Endothelial cell of umbilical vein (primary cell): Measurements from ENCODE around the gene KRTAP10-2. TPM values are rescaled to one million over a fixed set of nuclear protein-coding genes. Genes with fewer than 3 reads are reported as not detected.

ENCODE experiments used
- BruUV-seq: library from RNA; stranded (reverse); fragments of 400-500 nt; replicated peaks from 2 replicates; lab custom pipeline; 2021; lab: Mats Ljungman, UMichigan
- CTCF ChIA-PET: fragments of 300-600, 350-600 bp; sonication (Branson Sonifier 250); formaldehyde crosslinking; loops from one replicate; lab custom pipeline; 2021; ENCODE audit warnings: antibody characterized with exemption, inconsistent platforms; lab: Charles Lee
- POLR2A ChIA-PET: fragments of 300-600, 350-600 bp; sonication (Branson Sonifier 250); formaldehyde crosslinking; loops from one replicate; lab custom pipeline; 2021; ENCODE audit warnings: antibody characterized with exemption, inconsistent platforms; lab: Charles Lee
- DNase-seq: peaks from one replicate; pipeline ENCODE4 v3.0.0-alpha.2; 2011; ENCODE audit warnings: low read depth, low spot score
- FAIRE-seq: peaks from 2 replicates; lab custom pipeline; 2011; peaks lifted over from hg19 to GRCh38; lab: Jason Lieb, UNC
- H2AFZ ChIP-seq: 2 replicates; pipeline ENCODE4 v1.6.0; 2012; ENCODE audit warnings: low read depth, low read length, control low read depth, inconsistent platforms
- H3K27ac ChIP-seq: 2 replicates; pipeline ENCODE4 v1.5.1; 2011; ENCODE audit warnings: low read depth, mild to moderate bottlenecking, control low read depth, low read length, moderate library complexity; ENCODE audit not compliant: insufficient read depth
- H3K27me3 ChIP-seq, 2 experiments: 2 replicates each; pipeline versions ENCODE4 v1.6.0 to v1.6.1; 2011; ENCODE audit warnings: low read length in 2 of 2, mixed read lengths in 1 of 2; ENCODE audit not compliant: control insufficient read depth in 2 of 2, insufficient read depth in 2 of 2
- H3K36me3 ChIP-seq, 2 experiments: 2 replicates in 1 of 2; 3 replicates in 1 of 2; pipeline ENCODE4 v1.5.1; 2011; ENCODE audit warnings: low read length in 2 of 2, mild to moderate bottlenecking in 1 of 2, moderate library complexity in 1 of 2; ENCODE audit not compliant: control insufficient read depth in 2 of 2, insufficient read depth in 2 of 2; ENCODE audit errors: extremely low read depth in 1 of 2
- H3K4me1 ChIP-seq: 3 replicates; pipeline ENCODE4 v1.5.1; 2011; ENCODE audit warnings: mild to moderate bottlenecking, low read length; ENCODE audit not compliant: control insufficient read depth, insufficient read depth; ENCODE audit errors: extremely low read depth
- H3K4me2 ChIP-seq: 2 replicates; pipeline ENCODE4 v1.6.1; 2011; ENCODE audit warnings: low read length, control low read depth, mixed read lengths; ENCODE audit not compliant: insufficient read depth
- H3K4me3 ChIP-seq, 3 experiments: fragments of 200-600 bp in 1 of 3; sonication (generic), shearing (Covaris generic) in 1 of 3; replicated peaks in 1 of 3; 2 replicates each; pipeline ENCODE4 v1.5.1; 2011 to 2016; ENCODE audit warnings: control low read depth in 3 of 3, low read length in 3 of 3, mild to moderate bottlenecking in 2 of 3, inconsistent platforms in 1 of 3, low read depth in 1 of 3, moderate library complexity in 1 of 3; ENCODE audit not compliant: insufficient read depth in 1 of 3
- H3K79me2 ChIP-seq: 2 replicates; pipeline ENCODE4 v1.6.0; 2012; ENCODE audit warnings: low read length, inconsistent platforms; ENCODE audit not compliant: control insufficient read depth, insufficient read depth
- H3K9ac ChIP-seq: replicated peaks from 2 replicates; pipeline ENCODE3; 2011; ENCODE audit warnings: low read length, control low read depth; ENCODE audit not compliant: insufficient read depth; ENCODE audit errors: extremely low read depth
- H3K9me1 ChIP-seq: replicated peaks from 3 replicates; pipeline ENCODE4 v1.6.0; 2011; ENCODE audit warnings: mild to moderate bottlenecking, low read length; ENCODE audit not compliant: control insufficient read depth, insufficient read depth; ENCODE audit errors: extremely low read depth
- H3K9me3 ChIP-seq: replicated peaks from 2 replicates; pipeline ENCODE4 v1.5.1; 2012; ENCODE audit warnings: low read length, inconsistent platforms; ENCODE audit not compliant: control insufficient read depth, insufficient read depth
- H4K20me1 ChIP-seq: replicated peaks from 2 replicates; pipeline ENCODE3; 2011; ENCODE audit warnings: mild to moderate bottlenecking, low read length; ENCODE audit not compliant: control insufficient read depth, insufficient read depth; ENCODE audit errors: extremely low read depth
- EZH2 ChIP-seq: IDR thresholded peaks from 2 replicates; pipeline ENCODE4 v1.6.1; 2012; ENCODE audit warnings: borderline replicate concordance, low read depth, mild to moderate bottlenecking, moderate library complexity, low read length, inconsistent platforms; ENCODE audit not compliant: severe bottlenecking
- FOS ChIP-seq: IDR thresholded peaks from 2 replicates; pipeline ENCODE4 v1.6.1; 2011; ENCODE audit warnings: mild to moderate bottlenecking, low read length, moderate library complexity, borderline replicate concordance; ENCODE audit not compliant: insufficient read depth
- GATA2 ChIP-seq: IDR thresholded peaks from 2 replicates; pipeline ENCODE4 v1.7.0; 2011; ENCODE audit warnings: low read depth, mild to moderate bottlenecking, moderate library complexity, mixed read lengths, low read length; ENCODE audit not compliant: insufficient read length, insufficient read depth
- JUN ChIP-seq: IDR thresholded peaks from 2 replicates; pipeline ENCODE4 v1.6.1; 2011; ENCODE audit warnings: borderline replicate concordance, low read depth; ENCODE audit not compliant: insufficient read length, insufficient read depth
- MYC ChIP-seq: IDR thresholded peaks from one replicate; pipeline ENCODE4 v1.6.1; 2011; ENCODE audit warnings: mild to moderate bottlenecking, low read depth, low read length
- POLR2A ChIP-seq: IDR thresholded peaks from 2 replicates; pipeline ENCODE4 v1.6.1; 2012; ENCODE audit warnings: low read depth, mild to moderate bottlenecking, control low read depth, low read length
- POLR2AphosphoS5 ChIP-seq: IDR thresholded peaks from 2 replicates; pipeline ENCODE4 v1.6.1; 2012; ENCODE audit warnings: low read depth, mild to moderate bottlenecking, control low read depth, low read length, moderate library complexity; ENCODE audit not compliant: insufficient read depth
- dilution Hi-C: fragments of 300-500 bp; cut with MboI; formaldehyde crosslinking; loops from one replicate; pipeline ENCODE4 v1.15.0; 2019; ENCODE audit warnings: low sequenced_read_pairs; ENCODE audit not compliant: extremely low pct_ligation_motif_present
- intact Hi-C: fragments of 100-400 bp; cut with micrococcal nuclease; formaldehyde crosslinking; loops from one replicate; pipeline ENCODE4 v1.10.0; 2022
- polyA plus RNA-seq, 4 experiments: library from polyadenylated mRNA; depleted of rRNA in 3 of 4; stranded (reverse) in 3 of 4; unstranded in 1 of 4; fragments of >200 nt; gene quantifications; 2 replicates each; pipeline versions ENCODE4 v1.2.1 to v1.2.3, GENCODE V29; 2011 to 2012; ENCODE audit warnings: missing spikeins in 1 of 4
- total RNA-seq: library from RNA; stranded (reverse); gene quantifications from 2 replicates; pipeline ENCODE4 v1.2.3, GENCODE V29; 2021
- TF ChIP-seq, protein P1 (sequence below): IDR thresholded peaks from 2 replicates; pipeline ENCODE4 v1.6.1; 2011; ENCODE audit not compliant: insufficient read depth, insufficient read length
- TF ChIP-seq, protein P2 (sequence below), 2 donors: IDR thresholded peaks; 1 replicate in 1 of 2; 2 replicates in 1 of 2; pipeline ENCODE4 v1.5.1; 2011; ENCODE audit warnings: low read length in 2 of 2, mild to moderate bottlenecking in 2 of 2, moderate library complexity in 2 of 2, control low read depth in 1 of 2, inconsistent platforms in 1 of 2, low read depth in 1 of 2; ENCODE audit not compliant: insufficient read depth in 1 of 2; ENCODE audit errors: extremely low read depth in 1 of 2

KRTAP10-2 gene
- total and polyA plus RNA-seq, 2 donors (not counting 3 experiments of a cell fraction or from before 2014, with no cell fraction given): not detected

DNA sequence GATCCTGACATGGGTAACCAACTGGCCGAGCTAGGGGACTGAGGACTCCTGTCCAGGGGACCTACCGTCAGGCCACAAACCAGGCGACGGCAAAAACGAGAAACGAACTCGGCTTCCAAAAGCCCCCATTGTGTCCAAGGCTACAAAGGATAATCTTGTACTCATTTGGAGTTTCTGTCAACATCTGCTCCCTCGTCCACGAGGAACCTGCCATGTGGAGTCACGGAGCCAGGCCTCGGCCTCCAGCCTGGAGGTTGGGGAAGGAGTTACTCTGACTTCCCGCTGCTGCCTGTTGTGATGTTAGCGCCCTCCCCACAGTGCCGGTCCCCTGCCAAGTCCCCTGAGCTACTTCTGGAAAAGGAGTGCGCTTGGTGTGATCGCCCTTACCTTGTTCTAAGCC lies 18.6 kb downstream of the KRTAP10-2 start:
- POLR2A ChIA-PET: no interaction called here
- CTCF ChIA-PET: interaction anchor here (1.5 kb wide), 1 partner anchor 15 kb away, joined by 3 read pairs; no protein-coding TSS in a partner anchor
- DNase-seq: no peak

More for the DNA sequence above, 18.6 kb downstream of the KRTAP10-2 start:
- no peak overlapping the region for H3K4me3 ChIP-seq
- BruUV-seq: no TSS peak
- no peaks in the 10 kb centered on the region for H3K9me3 ChIP-seq
- peaks cover 0 to 3% of the 10 kb centered on the region in 2 experiments for H3K27me3 ChIP-seq
- no peaks in the 10 kb centered on the region for H3K36me3 ChIP-seq
- no peaks in the 10 kb centered on the region for H4K20me1 ChIP-seq
- dilution Hi-C loops (no loop called here), intact Hi-C loops (no loop called here)
- H3K27ac ChIP-seq: no peak overlapping the region
- no peak overlapping the region for H3K4me2 ChIP-seq
- no peaks in the 10 kb centered on the region for H3K9me1 ChIP-seq
- no peak overlapping the region for H3K9ac ChIP-seq
- H3K79me2 ChIP-seq: no peaks in the 10 kb centered on the region
- H3K4me1 ChIP-seq: no peaks in the 10 kb centered on the region
- H2AFZ ChIP-seq: no peak overlapping the region
- FAIRE-seq: no peak
- no peak for TF ChIP-seq POLR2A
- TF ChIP-seq EZH2: no peak
- no peak for TF ChIP-seq JUN
- no peak for TF ChIP-seq GATA2
- TF ChIP-seq, protein P1, sequence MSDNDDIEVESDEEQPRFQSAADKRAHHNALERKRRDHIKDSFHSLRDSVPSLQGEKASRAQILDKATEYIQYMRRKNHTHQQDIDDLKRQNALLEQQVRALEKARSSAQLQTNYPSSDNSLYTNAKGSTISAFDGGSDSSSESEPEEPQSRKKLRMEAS: no peak
- no peak for TF ChIP-seq MYC
- TF ChIP-seq, protein P2, sequence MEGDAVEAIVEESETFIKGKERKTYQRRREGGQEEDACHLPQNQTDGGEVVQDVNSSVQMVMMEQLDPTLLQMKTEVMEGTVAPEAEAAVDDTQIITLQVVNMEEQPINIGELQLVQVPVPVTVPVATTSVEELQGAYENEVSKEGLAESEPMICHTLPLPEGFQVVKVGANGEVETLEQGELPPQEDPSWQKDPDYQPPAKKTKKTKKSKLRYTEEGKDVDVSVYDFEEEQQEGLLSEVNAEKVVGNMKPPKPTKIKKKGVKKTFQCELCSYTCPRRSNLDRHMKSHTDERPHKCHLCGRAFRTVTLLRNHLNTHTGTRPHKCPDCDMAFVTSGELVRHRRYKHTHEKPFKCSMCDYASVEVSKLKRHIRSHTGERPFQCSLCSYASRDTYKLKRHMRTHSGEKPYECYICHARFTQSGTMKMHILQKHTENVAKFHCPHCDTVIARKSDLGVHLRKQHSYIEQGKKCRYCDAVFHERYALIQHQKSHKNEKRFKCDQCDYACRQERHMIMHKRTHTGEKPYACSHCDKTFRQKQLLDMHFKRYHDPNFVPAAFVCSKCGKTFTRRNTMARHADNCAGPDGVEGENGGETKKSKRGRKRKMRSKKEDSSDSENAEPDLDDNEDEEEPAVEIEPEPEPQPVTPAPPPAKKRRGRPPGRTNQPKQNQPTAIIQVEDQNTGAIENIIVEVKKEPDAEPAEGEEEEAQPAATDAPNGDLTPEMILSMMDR (IDR thresholded peaks at IDR 0.05; ENCODE audit: extremely low read depth in 1 of 2, insufficient read depth in 1 of 2, low read depth in 1 of 2, low read length in 2 of 2): no peak
- no peak for TF ChIP-seq POLR2AphosphoS5
- TF ChIP-seq FOS: no peak
